22Rv1 (cell line): ENCODE measurements around the gene ARRDC5.
"Not testable (repeated sequence)": the region's sequence is repeated elsewhere in the genome, so short reads cannot be mapped to it uniquely, and the experiment has no call there.

ENCODE experiments used
- CTCF ChIP-seq: fragments of 450-650 bp; IDR thresholded peaks from 2 replicates; pipeline ENCODE4 v1.5.1; 2017; ENCODE audit warnings: mild to moderate bottlenecking
- ZFX ChIP-seq: fragments of 450-650 bp; IDR thresholded peaks from 2 replicates; pipeline ENCODE4 v1.6.1; 2017; ENCODE audit warnings: antibody characterized with exemption, borderline replicate concordance

- TF ChIP-seq CTCF, ZFX: not testable (repeated sequence)
Observed at GRCh38 chr19:4887803-4888202, 14.9 kb downstream of the ARRDC5 start.
